PC-9 (cell line): ENCODE measurements around the gene ZNF79. TPM values are rescaled to one million over a fixed set of nuclear protein-coding genes. Genes with fewer than 3 reads are reported as not detected.

Experiments used
- BruUV-seq: library from RNA; stranded (reverse); fragments of 400-500 nt; replicated peaks from 2 replicates; lab custom pipeline; 2021; lab: Mats Ljungman, UMichigan
- CTCF ChIA-PET: fragments of 300-600 bp; sonication (Branson Sonifier 250); formaldehyde crosslinking; loops from one replicate; lab custom pipeline; 2022; ENCODE audit warnings: antibody characterized with exemption; lab: Charles Lee
- POLR2A ChIA-PET: fragments of 300-600 bp; sonication (Branson Sonifier 250); formaldehyde crosslinking; loops from one replicate; lab custom pipeline; 2022; ENCODE audit warnings: antibody characterized with exemption; ENCODE audit not compliant: unreplicated experiment; lab: Charles Lee
- DNase-seq, 2 experiments: peaks; one replicate each; pipeline versions ENCODE4 v3.0.0 to v3.0.0-alpha.2; 2015 to 2022; ENCODE audit warnings: mixed read lengths in 1 of 2
- H2AFZ ChIP-seq: fragments of 200-600 bp; sonication (generic); 2 replicates; pipeline ENCODE4 v1.8.1; 2017; ENCODE audit warnings: antibody characterized with exemption
- H3F3A ChIP-seq: fragments of 200-600 bp; sonication (generic); 2 replicates; pipeline ENCODE4 v1.8.1; 2017; ENCODE audit warnings: antibody characterized with exemption, mild to moderate bottlenecking, low read depth; ENCODE audit not compliant: insufficient read depth
- H3K27ac ChIP-seq: fragments of 200-600 bp; sonication (generic); 2 replicates; pipeline ENCODE4 v1.6.1; 2016; ENCODE audit warnings: mixed run types
- H3K27me3 ChIP-seq: fragments of 200-600 bp; sonication (generic); 2 replicates; pipeline ENCODE4 v1.6.1; 2016; ENCODE audit warnings: low read depth, mixed run types; ENCODE audit not compliant: insufficient read depth
- H3K36me3 ChIP-seq: fragments of 200-600 bp; sonication (generic); 2 replicates; pipeline ENCODE4 v1.6.1; 2016; ENCODE audit warnings: low read depth, mixed run types
- H3K4me1 ChIP-seq: fragments of 200-600 bp; sonication (generic); replicated peaks from 2 replicates; pipeline ENCODE4 v1.6.1; 2016; ENCODE audit warnings: mixed run types; ENCODE audit not compliant: insufficient read depth
- H3K4me2 ChIP-seq: fragments of 200-600 bp; sonication (generic); 2 replicates; pipeline ENCODE4 v1.6.1; 2017; ENCODE audit warnings: mixed run types
- H3K4me3 ChIP-seq: fragments of 200-600 bp; sonication (generic); 2 replicates; pipeline ENCODE4 v1.6.1; 2016; ENCODE audit warnings: mixed run types
- H3K79me2 ChIP-seq: fragments of 200-600 bp; sonication (generic); 2 replicates; pipeline ENCODE4 v1.6.1; 2017; ENCODE audit warnings: low read depth, mixed run types
- H3K9me2 ChIP-seq: fragments of 200-600 bp; sonication (generic); 2 replicates; pipeline ENCODE4 v1.8.1; 2017; ENCODE audit warnings: mild to moderate bottlenecking; ENCODE audit not compliant: insufficient read depth
- H3K9me3 ChIP-seq: fragments of 200-600 bp; sonication (generic); 2 replicates; pipeline ENCODE4 v1.8.1; 2016; ENCODE audit warnings: low read depth; ENCODE audit not compliant: insufficient read depth
- H4K20me1 ChIP-seq: fragments of 200-600 bp; sonication (generic); 2 replicates; pipeline ENCODE4 v1.8.1; 2017; ENCODE audit not compliant: insufficient read depth
- CTCF ChIP-seq: fragments of 200-600 bp; sonication (generic); conservative IDR thresholded peaks from 2 replicates; pipeline ENCODE4 v1.6.1; 2017; ENCODE audit warnings: mixed run types, antibody characterized with exemption, mild to moderate bottlenecking, moderate library complexity
- EZH2 ChIP-seq: fragments of 200-600 bp; sonication (generic); IDR thresholded peaks from 2 replicates; pipeline ENCODE4 v1.8.0; 2017; ENCODE audit warnings: antibody characterized with exemption, low read depth
- intact Hi-C: fragments of 100-400 bp; cut with micrococcal nuclease; formaldehyde crosslinking; loops from one replicate; pipeline ENCODE4 v1.10.0; 2022; ENCODE audit not compliant: unreplicated experiment
- total RNA-seq: library from RNA; stranded (reverse); gene quantifications from 2 replicates; pipeline ENCODE4 v1.2.3, GENCODE V29; 2021

ZNF79 gene
- total RNA-seq, 1 experiment from 2014 or later, result 5.8 TPM

GRCh38 chr9:127426756-127427155 lies 2.6 kb downstream of the ZNF79 start:
- H3K4me1 ChIP-seq, result peaks cover 17% of the 10 kb centered on the region
- peaks cover 12% of the 10 kb centered on the region; the same call in 1 of the 2 replicates for H3K36me3 ChIP-seq
- H3K79me2 ChIP-seq, result peaks cover 52% of the 10 kb centered on the region
- TF ChIP-seq CTCF (no peak), EZH2 (no peak)
- no peak overlapping the region for H3K27ac ChIP-seq
- ChIA-PET CTCF (no interaction called here), POLR2A (no interaction called here)
- no peaks in the 10 kb centered on the region for H3K9me2 ChIP-seq
- intact Hi-C loops, result no loop called here
- no TSS peak for BruUV-seq
- H4K20me1 ChIP-seq, result no peaks in the 10 kb centered on the region
- H2AFZ ChIP-seq, result no peak overlapping the region
- H3K4me3 ChIP-seq, result no peak overlapping the region
- H3K4me2 ChIP-seq, result no peak overlapping the region
- DNase-seq, result no peak
- H3F3A ChIP-seq, result no peaks in the 10 kb centered on the region
- no peaks in the 10 kb centered on the region for H3K9me3 ChIP-seq
- H3K27me3 ChIP-seq, result no peaks in the 10 kb centered on the region

GRCh38 chr9:127428348-127428747 lies 4.2 kb downstream of the ZNF79 start:
- CTCF ChIA-PET, result no interaction called here
- no peak for DNase-seq
- BruUV-seq, result no TSS peak
- no peaks in the 10 kb centered on the region for H3K27me3 ChIP-seq
- H3K4me1 ChIP-seq, result peaks cover 7% of the 10 kb centered on the region
- H4K20me1 ChIP-seq, result no peaks in the 10 kb centered on the region
- H2AFZ ChIP-seq, result no peak overlapping the region
- POLR2A ChIA-PET, result no interaction called here
- peaks cover 17% of the 10 kb centered on the region; the same call in 1 of the 2 replicates for H3K36me3 ChIP-seq
- no peaks in the 10 kb centered on the region for H3K9me3 ChIP-seq
- no peak overlapping the region for H3K27ac ChIP-seq
- H3K79me2 ChIP-seq, result peaks cover 40% of the 10 kb centered on the region
- H3K4me2 ChIP-seq, result no peak overlapping the region
- intact Hi-C loops, result no loop called here
- no peaks in the 10 kb centered on the region for H3F3A ChIP-seq
- no peak for TF ChIP-seq EZH2
- TF ChIP-seq CTCF, result no peak
- H3K4me3 ChIP-seq, result no peak overlapping the region
- no peaks in the 10 kb centered on the region for H3K9me2 ChIP-seq

- H3K4me2 ChIP-seq, result no peak overlapping the region
- intact Hi-C loops, result no loop called here
- H3K79me2 ChIP-seq, result peaks cover 25% of the 10 kb centered on the region
- H3F3A ChIP-seq, result no peaks in the 10 kb centered on the region
- H3K4me3 ChIP-seq, result no peak overlapping the region
- no peak overlapping the region for H3K27ac ChIP-seq
- H3K4me1 ChIP-seq, result peaks cover 4% of the 10 kb centered on the region
- ChIA-PET CTCF (no interaction called here), POLR2A (no interaction called here)
- H4K20me1 ChIP-seq, result no peaks in the 10 kb centered on the region
- peaks cover 27% of the 10 kb centered on the region; the same call in 1 of the 2 replicates for H3K36me3 ChIP-seq
- H3K27me3 ChIP-seq, result no peaks in the 10 kb centered on the region
- no peaks in the 10 kb centered on the region for H3K9me2 ChIP-seq
- H3K9me3 ChIP-seq, result no peaks in the 10 kb centered on the region
- DNase-seq, result no peak
- no TSS peak for BruUV-seq
- TF ChIP-seq CTCF (no peak), EZH2 (no peak)
- no peak overlapping the region for H2AFZ ChIP-seq
These were observed 6.2 kb downstream of the ZNF79 start for GRCh38 chr9:127430415-127430814.
